RCC 7860 (cell line): Measurements from ENCODE around the gene MYO1D.

Experiments used
- DNase-seq: peaks from one replicate; pipeline ENCODE4 v3.0.0-alpha.2; 2015; ENCODE audit warnings: low spot score
- FAIRE-seq: peaks from 2 replicates; lab custom pipeline; 2012; peaks lifted over from hg19 to GRCh38; lab: Jason Lieb, UNC

Gene MYO1D

GRCh38 chr17:32493976-32494513 is 382.9 kb downstream of the MYO1D start:
- DNase-seq (no peak), FAIRE-seq (no peak)

GRCh38 chr17:32493571-32493970 is 383.4 kb downstream of the MYO1D start:
- DNase-seq, result no peak
- FAIRE-seq, result no peak

GRCh38 chr17:32492648-32493289 is 384.2 kb downstream of the MYO1D start:
- FAIRE-seq, result no peak

GRCh38 chr17:32492264-32492589 is 384.7 kb downstream of the MYO1D start:
- DNase-seq, result no peak
- no peak for FAIRE-seq

More at GRCh38 chr17:32492648-32493289, 384.2 kb downstream of the MYO1D start:
- DNase-seq, result no peak

DNA sequence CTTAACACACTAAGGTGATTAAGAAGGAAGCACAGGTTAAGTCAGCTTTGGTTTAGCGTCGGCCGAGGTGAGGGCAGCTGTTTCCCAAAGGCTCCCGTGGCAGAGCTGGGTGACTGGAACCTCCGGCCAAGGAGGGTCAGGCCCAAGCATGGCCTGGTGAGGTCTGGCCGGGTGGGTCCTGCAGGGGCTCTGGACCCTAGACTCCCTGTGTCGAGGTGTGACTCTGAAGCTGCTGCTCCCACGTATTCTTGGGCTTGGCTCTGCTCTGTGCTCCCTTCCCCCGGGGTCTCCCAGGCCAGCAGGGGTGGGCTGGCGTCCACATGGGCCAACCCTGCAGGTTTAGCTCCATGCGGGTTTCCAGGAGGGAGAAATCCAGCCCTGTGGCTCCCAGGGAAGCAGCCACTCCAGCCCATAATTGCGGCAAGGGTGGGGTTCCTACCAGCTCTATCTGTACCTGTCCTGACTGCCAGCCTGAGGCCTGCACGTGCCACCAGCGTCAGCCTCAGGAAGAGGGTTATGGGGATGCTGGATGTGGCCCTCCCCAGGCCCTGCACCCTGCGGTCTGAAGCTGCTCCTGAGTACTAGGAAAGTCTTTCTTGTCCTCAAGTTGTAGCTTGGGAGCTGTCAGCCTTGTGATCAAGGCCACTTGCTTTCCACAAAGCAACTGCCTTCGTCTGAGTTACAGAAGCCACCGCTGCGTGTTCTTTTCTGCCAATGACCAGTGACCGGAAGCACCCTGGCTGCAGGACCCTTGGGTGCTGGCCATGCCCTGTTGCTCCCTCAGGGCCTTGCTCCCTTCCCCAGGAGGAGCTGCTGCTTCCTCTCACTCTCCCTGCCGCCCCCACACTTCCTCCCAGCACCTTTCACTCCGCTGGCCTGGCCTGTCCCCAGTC is 385.3 kb downstream of the MYO1D start:
- DNase-seq (no peak), FAIRE-seq (no peak)

- no peak for DNase-seq
- no peak for FAIRE-seq
These were observed 386.8 kb downstream of the MYO1D start for GRCh38 chr17:32490101-32490482.

DNA sequence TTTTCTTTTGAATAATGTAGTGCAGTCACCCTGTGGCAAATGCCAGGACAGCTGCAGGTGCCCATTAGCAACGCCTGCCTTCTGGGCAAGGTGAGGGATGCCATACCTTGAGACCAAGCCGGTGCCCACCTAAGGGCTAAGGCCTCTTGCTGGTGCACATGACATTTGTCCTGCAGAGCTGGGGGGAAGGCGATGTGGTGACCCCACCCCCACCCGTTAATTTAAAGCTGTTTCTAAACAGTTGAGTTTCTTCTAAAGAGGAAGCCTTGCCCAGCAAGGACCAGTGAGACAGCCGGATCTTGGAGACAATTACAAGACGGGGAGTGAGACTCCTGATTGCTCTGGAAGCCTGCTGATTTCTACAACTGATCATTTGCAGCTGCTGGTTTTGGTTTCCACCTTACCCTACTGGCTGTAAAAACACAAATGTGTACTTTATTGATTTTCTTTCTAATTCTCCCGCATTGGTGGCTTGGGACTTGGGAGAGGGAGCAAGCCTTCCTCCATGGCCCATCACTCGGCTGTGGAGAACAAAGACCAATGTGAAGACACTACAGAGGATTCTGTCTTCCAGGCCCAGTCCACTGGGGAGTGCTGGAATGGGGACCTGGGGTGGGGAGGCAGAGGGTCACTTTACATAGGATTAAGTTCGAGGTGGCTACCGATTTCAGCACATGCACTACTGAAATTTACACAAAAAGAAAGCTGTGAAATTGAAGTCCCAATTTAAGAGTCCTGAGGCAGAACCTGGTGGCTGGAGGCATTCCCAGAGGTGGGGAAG is 387.4 kb downstream of the MYO1D start:
- DNase-seq (no peak), FAIRE-seq (no peak)

DNA sequence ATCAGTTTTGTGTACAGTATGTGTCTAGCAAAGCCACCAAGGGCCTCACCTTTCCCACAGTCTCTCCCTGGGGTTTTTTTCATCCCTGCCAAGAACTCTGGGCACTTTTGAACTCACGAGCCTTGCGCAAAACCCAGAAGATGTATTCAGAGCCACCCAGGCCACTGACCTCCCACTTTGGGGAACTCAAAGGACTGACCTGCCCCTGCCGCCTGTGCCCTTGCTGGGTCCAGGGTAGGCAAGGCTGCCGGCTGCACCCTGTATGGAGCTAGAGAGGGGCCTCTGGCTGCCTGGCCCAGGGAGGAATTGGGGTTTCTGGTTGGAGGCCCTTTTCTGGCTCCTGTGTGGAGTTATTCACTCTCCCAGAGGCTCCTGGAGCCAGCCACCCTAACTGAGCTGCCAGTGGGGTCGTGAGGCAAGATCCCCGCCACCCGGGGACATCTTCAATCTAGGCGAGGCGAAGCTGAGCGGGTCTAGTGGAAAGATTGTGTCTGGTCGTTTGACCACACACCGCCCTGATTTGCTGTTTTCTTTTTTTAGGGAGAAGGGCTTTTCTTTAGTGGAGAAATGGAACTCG is 388.2 kb downstream of the MYO1D start:
- DNase-seq (no peak), FAIRE-seq (no peak)

DNA sequence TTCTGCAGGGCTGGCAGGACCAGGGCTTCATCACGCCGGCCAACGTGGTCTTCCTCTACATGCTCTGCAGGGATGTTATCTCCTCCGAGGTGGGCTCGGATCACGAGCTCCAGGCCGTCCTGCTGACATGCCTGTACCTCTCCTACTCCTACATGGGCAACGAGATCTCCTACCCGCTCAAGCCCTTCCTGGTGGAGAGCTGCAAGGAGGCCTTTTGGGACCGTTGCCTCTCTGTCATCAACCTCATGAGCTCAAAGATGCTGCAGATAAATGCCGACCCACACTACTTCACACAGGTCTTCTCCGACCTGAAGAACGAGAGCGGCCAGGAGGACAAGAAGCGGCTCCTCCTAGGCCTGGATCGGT is 388.8 kb downstream of the MYO1D start:
- DNase-seq, result no peak
- FAIRE-seq, result no peak

DNA sequence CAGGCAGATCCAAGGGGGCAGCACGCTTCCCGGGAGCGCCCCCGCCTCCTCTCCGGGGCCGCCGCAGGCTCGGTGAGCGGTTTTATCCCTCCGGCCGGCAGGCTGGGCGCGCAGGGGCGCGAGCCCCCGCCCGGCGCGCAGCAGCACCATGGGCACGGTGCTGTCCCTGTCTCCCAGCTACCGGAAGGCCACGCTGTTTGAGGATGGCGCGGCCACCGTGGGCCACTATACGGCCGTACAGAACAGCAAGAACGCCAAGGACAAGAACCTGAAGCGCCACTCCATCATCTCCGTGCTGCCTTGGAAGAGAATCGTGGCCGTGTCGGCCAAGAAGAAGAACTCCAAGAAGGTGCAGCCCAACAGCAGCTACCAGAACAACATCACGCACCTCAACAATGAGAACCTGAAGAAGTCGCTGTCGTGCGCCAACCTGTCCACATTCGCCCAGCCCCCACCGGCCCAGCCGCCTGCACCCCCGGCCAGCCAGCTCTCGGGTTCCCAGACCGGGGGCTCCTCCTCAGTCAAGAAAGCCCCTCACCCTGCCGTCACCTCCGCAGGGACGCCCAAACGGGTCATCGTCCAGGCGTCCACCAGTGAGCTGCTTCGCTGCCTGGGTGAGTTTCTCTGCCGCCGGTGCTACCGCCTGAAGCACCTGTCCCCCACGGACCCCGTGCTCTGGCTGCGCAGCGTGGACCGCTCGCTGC is 389.3 kb downstream of the MYO1D start:
- DNase-seq, result no peak
- FAIRE-seq, result no peak

DNA sequence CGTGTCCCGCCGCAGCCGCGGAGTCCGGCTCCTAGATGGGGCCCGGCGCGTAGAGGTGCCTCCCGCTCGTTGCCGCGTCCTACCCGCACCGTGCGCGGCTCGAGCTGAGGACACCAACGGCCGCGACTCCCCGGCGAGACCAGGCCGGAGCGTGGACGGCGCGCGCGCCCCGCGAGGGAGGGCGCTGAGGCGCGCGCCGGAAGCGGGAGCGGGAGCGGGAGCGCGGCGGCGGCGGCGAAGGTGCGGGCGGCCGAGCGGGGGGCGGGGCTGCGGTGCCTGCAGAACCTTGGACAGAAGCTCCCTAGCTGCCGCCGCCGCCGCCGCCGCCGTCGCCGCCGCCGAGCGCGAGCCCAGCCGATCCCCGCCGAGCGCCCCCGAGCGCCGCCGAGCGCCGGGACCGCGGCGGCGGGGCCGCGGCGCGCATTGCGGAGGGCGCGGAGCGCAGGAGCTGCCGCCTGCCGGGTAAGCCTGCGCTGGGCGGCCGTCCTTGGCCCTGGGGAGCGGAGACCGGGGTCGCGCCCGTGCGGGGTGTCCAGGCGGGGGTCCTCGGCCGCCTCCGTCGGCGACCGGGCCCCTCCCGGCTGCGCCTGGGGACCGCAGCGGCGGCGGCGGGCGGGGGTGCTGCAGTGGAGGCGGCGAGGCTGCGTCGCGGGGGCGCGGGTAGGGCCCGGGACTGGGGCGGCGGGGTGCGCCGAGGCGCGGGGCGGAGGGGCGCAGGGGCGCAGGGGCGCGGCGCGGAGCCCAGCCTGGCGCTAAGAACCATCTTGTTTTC is 390.0 kb downstream of the MYO1D start, which contains the start of gene CDK5R1:
TSS of gene CDK5R1 (plus strand) at position 293 of the 772 bp plus-strand sequence. CDS start 628 bp downstream, outside the sequence.
- peak; percentile 38 for DNase-seq
- no peak for FAIRE-seq

DNA sequence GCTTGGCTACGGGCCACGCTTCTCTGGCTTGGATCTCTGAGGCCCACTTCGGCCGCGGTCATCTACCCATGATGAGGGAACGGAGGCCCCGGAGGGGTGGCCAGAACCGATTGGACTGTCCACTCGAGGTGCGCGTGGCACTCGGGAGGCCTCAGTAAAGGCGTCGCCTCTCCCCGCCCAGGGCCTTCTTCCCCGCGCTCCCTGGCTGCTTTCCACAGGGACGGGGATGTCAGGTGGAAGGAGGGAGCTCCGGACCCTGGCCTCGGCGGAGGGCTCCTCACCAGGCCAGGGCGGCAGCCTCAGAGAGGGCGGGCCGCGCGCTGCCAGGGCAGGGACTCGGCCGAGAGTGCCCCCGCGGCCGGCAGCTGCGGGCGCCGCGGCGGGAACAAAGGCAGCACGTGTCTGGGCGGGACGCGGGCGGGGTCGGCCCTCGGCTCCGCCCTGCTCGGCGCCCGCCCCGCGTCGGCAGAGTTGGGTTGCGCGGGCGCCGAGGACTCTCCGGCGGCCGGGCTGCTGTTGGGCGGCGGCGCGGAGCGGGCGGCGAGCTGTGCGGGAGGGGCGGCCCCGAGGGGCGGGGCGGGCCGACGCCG is 390.7 kb downstream of the MYO1D start:
- peak; percentile 56 for DNase-seq
- FAIRE-seq, result no peak

DNA sequence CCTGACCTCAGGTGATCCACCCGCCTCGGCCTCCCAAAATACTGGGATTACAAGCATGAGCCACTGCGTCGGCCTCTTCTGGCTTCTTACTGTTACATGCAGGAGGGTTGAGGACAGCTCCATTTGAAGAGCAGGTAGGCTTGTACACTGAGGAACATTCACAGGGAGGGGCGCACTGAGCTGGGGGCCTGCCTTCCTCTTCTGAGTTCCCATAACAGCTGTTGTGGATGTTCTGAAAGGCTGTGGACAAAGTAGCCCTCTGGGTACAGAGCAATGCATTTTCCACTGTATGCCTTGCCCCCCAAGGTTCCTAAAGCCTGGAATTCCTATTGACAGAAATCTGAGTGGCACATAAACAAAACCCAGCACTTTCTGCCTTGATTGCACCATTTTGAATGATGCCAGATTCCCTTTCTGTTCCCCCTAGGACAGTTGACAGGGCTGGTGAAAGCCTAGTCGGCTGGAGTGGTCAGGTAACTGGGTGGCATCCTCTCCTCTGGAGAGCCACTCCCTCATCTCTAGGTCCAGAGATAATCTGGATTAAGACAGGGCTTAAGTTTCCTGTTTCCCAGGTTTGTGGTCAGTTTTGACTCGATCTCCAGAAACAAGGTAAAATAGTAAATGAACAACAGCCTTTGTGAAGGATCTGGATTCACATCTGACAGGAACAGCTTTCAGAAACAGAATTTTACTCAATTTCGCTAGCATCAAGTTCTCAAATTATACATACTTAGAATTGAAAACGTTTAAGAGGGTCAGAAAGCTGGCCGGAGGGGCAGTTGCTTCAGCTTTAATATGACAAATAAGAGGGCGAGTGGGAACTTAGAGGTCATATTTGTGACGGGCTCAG is 391.4 kb downstream of the MYO1D start:
- DNase-seq, result no peak
- FAIRE-seq, result no peak

GRCh38 chr17:32484628-32485027 is 392.3 kb downstream of the MYO1D start:
- no peak for DNase-seq
- no peak for FAIRE-seq

GRCh38 chr17:32484041-32484461 is 392.9 kb downstream of the MYO1D start:
- no peak for DNase-seq
- FAIRE-seq, result no peak

- peak; percentile 39 for DNase-seq
These were observed 393.4 kb downstream of the MYO1D start for GRCh38 chr17:32483451-32484019.

GRCh38 chr17:32482568-32483320 is 394.2 kb downstream of the MYO1D start:
- no peak for DNase-seq
- FAIRE-seq, result no peak

More at GRCh38 chr17:32483451-32484019, 393.4 kb downstream of the MYO1D start:
- no peak for FAIRE-seq
